ENCODE measurements around the gene UGP2.
A peak's percentile ranks its signal among the peaks of the same experiment; 100 is the strongest.
"Not testable (repeated sequence)": the region's sequence is repeated elsewhere in the genome, so short reads cannot be mapped to it uniquely, and the experiment has no call there.

Gene UGP2

GRCh38 chr2:63811063-63811462 lies 30.6 kb upstream of the UGP2 start:
- Histone ChIP-seq H3K4me3 (no peak overlapping the region), H3K27ac (no peak overlapping the region)
- DNase-seq (ENCODE audit: low spot score), result no peak
- TF ChIP-seq CTCF (IDR thresholded peaks at IDR 0.05), result no peak

DNA sequence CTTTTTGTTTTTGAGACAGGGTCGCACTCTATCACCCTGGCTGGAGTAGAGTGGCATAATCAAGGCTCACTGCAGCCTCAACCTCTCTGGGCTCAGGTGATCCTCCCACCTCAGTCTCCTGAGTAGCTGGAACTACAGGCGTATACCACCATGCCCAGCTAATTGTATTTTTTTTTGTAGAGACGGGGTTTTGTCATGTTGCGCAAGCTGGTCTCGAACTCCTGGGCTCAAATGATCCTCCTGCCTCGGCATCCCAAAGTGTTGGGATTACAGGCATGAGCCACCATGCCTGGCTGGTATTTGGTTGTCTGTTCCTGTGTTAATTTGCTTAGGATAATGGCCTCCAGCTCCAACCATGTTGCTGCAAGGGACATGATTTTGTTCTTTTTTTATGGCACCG lies 29.8 kb upstream of the UGP2 start:
- H3K4me3 ChIP-seq; DNase-seq (ENCODE audit: low spot score); H3K27ac ChIP-seq: not testable (repeated sequence)

DNA sequence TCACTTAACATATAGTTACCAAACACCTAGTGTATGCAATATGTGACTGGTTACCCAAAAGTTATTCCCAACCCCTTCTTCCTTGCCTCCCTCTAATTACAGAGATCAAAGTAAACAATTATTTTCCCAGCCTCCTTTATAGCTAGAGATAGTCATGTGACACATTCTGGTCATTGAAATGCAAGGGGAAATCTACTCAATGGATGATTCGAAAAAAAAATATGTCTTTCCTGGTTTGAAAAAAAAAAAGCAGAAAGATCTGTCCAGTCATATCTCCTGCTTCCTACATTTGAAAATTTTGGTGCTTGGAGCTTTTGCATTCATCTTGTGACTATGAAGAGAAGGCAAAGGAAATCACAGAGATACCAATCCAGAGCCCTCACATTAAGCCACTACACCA lies 27.6 kb upstream of the UGP2 start:
- Histone ChIP-seq H3K4me3 (no peak overlapping the region), H3K27ac (no peak overlapping the region)
- TF ChIP-seq CTCF (IDR thresholded peaks at IDR 0.05), result no peak
- no peak for DNase-seq (ENCODE audit: low spot score)

DNA sequence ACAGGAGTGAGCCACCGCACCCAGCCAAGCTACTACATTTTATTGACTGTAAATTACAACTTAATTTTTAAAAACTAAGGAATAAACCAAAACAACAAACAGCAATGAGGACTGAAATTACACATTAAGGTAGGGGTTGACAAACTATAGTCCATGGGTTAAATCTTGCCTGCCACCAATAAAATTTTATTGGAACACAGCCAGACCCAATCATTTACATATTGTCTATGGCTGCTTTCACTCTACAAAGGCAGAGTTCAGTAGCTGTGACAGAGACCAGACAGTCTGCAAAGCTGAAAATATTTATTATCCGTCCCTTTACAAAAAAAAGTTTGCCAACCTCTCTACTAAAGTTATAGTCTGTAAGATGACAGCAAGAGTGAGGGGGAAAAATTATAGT lies 24.3 kb upstream of the UGP2 start:
- Histone ChIP-seq H3K4me3 (no peak overlapping the region), H3K27ac (no peak overlapping the region)
- no peak for TF ChIP-seq CTCF (IDR thresholded peaks at IDR 0.05)
- no peak for DNase-seq (ENCODE audit: low spot score)

DNA sequence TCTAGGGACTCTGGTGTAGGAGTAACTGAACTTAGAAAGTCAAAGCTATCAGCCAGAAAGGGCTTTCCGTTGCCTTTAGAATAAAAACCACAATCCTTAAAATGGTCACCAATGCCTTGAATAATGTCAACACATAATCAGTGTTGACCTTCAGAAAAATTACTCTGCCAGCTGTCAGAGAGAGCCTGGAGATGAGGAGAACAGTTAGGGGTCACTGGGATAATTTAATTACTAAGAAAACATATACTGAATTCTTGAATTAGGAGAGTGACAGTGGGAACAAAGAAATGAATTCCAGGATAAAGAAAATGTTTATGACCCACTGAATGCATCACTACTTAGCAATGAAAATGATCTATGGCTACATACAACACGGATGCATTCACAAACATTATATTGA lies 23.4 kb upstream of the UGP2 start:
- no peak for DNase-seq (ENCODE audit: low spot score)
- no peak overlapping the region for H3K4me3 ChIP-seq
- H3K27ac ChIP-seq, result no peak overlapping the region
- no peak for TF ChIP-seq CTCF (IDR thresholded peaks at IDR 0.05)

DNA sequence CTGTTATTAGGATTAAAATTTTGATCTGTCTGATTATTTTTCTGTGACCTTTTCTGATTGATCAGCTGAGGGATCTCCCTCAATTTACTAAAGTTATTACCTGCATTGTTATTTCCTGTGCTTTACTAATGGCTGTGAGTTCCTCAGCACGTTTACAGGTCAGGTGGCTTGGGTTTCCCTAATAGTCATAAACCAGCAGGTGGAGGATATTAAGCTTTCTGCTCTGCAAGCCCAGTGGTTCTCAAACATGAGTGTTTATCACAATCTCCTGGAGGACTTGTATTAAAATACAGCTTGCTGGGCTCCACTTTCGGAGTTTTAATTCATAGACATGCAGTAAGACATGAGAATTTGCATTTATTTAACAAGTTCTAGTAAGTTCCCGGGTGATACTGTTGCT lies 22.4 kb upstream of the UGP2 start:
- no peak for TF ChIP-seq CTCF (IDR thresholded peaks at IDR 0.05)
- Histone ChIP-seq H3K4me3 (no peak overlapping the region), H3K27ac (peak overlapping the region in 1 of 2 donors; percentile 58)
- DNase-seq (ENCODE audit: low spot score), result no peak

DNA sequence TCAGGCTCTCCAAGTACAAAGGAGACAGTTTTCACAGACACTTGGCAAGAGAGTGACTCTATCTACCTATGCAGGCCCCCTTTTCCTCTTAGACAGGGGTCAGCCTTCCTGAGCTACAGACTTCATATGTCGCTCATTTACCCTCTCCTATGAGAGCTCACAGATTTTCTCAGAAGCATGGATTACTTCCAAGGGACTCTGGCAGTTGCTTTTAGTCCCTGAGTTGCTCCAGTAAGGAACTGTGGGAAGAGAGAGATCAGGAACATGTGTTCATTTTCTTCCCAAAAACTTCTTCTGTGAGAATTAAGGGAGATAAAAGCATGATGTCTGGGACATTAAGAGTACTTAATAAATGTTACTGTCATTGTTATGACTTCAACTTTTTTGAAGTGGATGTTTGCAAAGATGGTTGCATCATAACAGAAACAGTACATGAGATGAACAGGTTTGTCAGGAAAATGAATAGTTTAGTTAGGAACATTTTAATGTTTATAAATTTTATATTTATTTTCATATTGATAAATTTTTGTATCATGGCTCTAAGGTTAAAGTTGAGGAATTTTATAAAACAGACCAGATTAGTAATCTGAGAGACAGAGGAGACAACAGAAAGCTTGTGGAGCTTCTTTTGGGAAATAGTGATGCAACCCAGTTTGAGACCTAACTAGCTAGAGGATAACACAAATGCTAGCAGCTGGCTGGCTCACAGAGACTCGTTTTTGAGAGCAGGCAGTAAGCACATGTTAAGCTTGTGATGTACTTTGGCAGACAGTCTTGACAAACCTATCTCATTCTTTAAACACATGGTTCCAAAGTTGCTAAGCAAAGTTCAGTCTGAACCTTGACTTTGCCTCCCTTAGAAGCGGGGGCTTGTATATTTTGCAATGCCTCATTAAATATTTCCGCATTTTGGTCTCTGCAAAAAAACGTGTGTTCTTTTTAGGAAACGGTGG lies 21.7 kb upstream of the UGP2 start:
- TF ChIP-seq CTCF (IDR thresholded peaks at IDR 0.05), result no peak
- Histone ChIP-seq H3K4me3 (no peak overlapping the region), H3K27ac (peak overlapping the region in 1 of 2 donors; percentile 58)
- DNase-seq (ENCODE audit: low spot score), result no peak

Data from coronary artery (tissue), 2 donors.